Subcutaneous abdominal adipose tissue (tissue), 5 donors: ENCODE data around the gene GALNT9.
"Not testable (repeated sequence)": the region's sequence is repeated elsewhere in the genome, so short reads cannot be mapped to it uniquely, and the experiment has no call there.

Source experiments
- H3K27ac ChIP-seq: one replicate; pipeline ENCODE4 v1.7.0; 2013; ENCODE audit warnings: low read depth, mild to moderate bottlenecking, inconsistent platforms, low read length, moderate library complexity
- H3K27me3 ChIP-seq, 5 donors: one replicate each; pipeline ENCODE4 v1.7.0; 2013; ENCODE audit warnings: low read length in 5 of 5, inconsistent platforms in 1 of 5; ENCODE audit not compliant: control insufficient read depth in 5 of 5, insufficient read depth in 4 of 5
- H3K36me3 ChIP-seq, 5 donors: one replicate each; pipeline ENCODE4 v1.7.0; 2013; ENCODE audit warnings: low read length in 5 of 5; ENCODE audit not compliant: control insufficient read depth in 5 of 5, insufficient read depth in 5 of 5
- H3K4me1 ChIP-seq, 5 donors: one replicate each; pipeline ENCODE4 v1.7.0; 2013; ENCODE audit warnings: low read length in 5 of 5, mild to moderate bottlenecking in 3 of 5, moderate library complexity in 1 of 5; ENCODE audit not compliant: control insufficient read depth in 5 of 5, insufficient read depth in 5 of 5
- H3K4me3 ChIP-seq, 5 donors: one replicate each; pipeline ENCODE4 v1.7.0; 2013; ENCODE audit warnings: low read length in 5 of 5, low read depth in 1 of 5
- H3K9ac ChIP-seq, 5 donors: one replicate each; pipeline ENCODE4 v1.7.0; 2013; ENCODE audit warnings: low read length in 5 of 5, mild to moderate bottlenecking in 4 of 5, moderate library complexity in 3 of 5
- H3K9me3 ChIP-seq, 5 donors: one replicate each; pipeline ENCODE4 v1.7.0; 2013; ENCODE audit warnings: low read length in 5 of 5; ENCODE audit not compliant: control insufficient read depth in 5 of 5
- donor health status: healthy.
- donor health status: healthy.
- donor health status: healthy.
- donor health status: healthy.
- donor health status: healthy.

The GALNT9 gene

DNA sequence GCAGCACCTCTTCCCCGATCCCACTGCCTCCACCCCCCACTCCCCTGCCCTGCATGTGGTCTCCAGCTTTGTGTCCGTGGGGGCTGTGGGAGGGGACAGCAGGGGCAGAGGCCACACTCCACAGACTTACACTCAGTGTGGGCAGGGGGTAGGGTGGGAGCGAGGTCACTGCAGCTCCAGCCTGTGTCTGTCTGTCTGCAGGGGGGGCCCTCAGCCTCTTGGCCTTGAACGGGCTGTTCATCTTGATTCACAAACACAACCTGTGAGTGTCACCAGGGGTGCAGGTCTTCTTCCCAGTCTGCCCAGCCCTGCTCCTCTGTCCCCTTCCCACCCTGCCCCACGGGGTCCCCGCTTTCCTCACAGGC is 178.6 kb downstream of the GALNT9 start:
- Histone ChIP-seq H3K36me3 (peaks cover 0 to 49% (median 30%) of the 10 kb centered on the region in 5 donors), H3K27ac (no peak overlapping the region), H3K4me1 (peaks cover 0 to 10% (median 8%) of the 10 kb centered on the region in 5 donors), H3K27me3 (peaks cover 0 to 4% (median 0%) of the 10 kb centered on the region in 5 donors), H3K9ac (no peak overlapping the region), H3K9me3 (no peaks in the 10 kb centered on the region), H3K4me3 (no peak overlapping the region)

DNA sequence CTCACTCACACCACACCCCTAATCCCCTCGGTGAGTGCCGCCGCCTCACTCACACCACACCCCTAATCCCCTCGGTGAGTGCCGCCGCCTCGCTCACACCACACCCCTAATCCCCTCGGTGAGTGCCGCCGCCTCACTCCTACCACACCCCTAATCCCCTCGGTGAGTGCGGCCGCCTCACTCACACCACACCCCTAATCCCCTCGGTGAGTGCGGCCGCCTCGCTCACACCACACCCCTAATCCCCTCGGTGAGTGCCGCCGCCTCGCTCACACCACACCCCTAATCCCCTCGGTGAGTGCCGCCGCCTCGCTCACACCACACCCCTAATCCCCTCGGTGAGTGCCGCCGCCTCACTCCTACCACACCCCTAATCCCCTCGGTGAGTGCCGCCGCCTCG is 179.9 kb downstream of the GALNT9 start:
- H3K9me3 ChIP-seq, H3K27me3 ChIP-seq, H3K4me3 ChIP-seq, H3K9ac ChIP-seq, H3K27ac ChIP-seq: not testable (repeated sequence)
- Histone ChIP-seq H3K4me1 (peaks cover 3 to 21% (median 20%) of the 10 kb centered on the region in 5 donors), H3K36me3 (peaks cover 0 to 43% (median 30%) of the 10 kb centered on the region in 5 donors)

DNA sequence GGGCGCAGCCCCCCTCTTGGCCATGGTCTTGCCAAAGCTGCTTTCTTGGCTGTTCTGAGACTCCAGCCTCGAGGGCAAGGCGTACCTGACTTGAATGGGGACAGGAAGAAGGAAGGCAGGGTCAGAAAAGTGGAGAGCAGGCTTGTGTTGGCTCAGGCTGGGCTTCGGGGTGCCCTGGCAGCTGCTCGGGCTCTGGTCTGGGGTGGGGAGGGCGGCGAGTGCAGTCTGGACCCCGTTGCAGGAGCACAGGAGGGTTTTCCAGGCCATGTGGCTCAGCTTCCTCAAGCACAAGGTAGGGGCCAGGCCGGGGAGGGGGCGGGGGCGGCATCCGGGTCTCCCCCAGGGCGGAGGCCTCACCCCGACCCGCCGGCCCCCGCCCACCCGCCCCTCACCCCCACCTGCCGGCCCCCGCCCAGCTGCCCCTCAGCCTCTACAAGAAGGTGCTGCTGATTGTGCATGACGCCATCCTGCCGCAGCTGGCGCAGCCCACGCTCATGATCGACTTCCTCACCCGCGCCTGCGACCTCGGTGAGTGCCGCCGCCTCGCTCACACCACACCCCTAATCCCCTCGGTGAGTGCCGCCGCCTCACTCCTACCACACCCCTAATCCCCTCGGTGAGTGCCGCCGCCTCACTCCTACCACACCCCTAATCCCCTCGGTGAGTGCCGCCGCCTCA is 180.9 kb downstream of the GALNT9 start:
- Histone ChIP-seq H3K27ac (no peak overlapping the region), H3K4me3 (no peak overlapping the region), H3K9ac (no peak overlapping the region), H3K36me3 (peaks cover 0 to 43% (median 30%) of the 10 kb centered on the region in 5 donors), H3K4me1 (peaks cover 3 to 15% (median 14%) of the 10 kb centered on the region in 5 donors), H3K27me3 (no peaks in the 10 kb centered on the region), H3K9me3 (no peaks in the 10 kb centered on the region)

DNA sequence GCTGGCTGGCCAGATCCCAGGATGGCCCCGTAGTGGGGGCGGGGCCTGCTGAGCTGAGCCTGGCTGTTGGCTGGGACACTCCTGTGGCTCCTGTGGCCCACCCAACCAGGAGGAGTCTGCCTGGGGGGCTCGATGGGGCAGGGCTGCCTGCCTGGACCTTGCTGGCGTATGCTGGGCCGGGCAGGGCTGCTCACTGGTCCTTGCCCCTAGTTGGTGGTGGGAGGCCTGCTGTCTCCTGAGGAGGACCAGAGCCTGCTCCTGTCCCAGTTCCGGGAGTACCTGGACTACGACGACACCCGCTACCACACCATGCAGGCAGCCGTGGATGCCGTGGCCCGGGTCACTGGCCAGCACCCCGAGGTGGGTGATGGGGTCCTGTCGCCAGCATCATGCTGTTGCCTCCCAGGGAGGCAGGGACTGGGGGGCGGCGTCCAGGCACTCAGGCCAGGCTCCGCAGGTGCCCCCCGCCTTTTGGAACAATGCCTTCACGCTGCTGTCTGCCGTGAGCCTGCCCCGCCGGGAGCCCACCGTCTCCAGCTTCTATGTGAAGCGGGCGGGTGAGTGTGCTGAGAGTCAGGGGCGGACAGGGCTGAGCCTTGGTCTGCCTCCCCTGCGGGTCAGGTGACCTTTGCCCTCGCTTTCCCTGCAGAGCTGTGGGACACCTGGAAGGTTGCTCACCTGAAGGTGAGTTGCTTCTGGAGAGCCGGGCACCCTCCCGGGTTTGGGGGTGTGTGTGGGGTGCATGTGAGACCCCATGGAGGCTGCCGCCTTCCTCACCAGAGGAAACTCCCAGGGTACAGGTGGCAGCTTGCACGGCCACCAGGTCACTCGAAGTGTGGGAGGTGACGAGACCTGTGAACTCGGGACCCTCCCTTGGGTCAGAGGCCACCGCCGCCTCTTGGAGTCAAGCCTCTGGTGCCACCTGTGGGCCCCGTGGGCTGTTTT is 181.7 kb downstream of the GALNT9 start:
- no peak overlapping the region for H3K4me3 ChIP-seq
- peaks cover 8 to 23% (median 22%) of the 10 kb centered on the region in 5 donors for H3K4me1 ChIP-seq
- H3K27me3 ChIP-seq = no peaks in the 10 kb centered on the region
- H3K9ac ChIP-seq = no peak overlapping the region
- H3K27ac ChIP-seq = no peak overlapping the region
- no peaks in the 10 kb centered on the region for H3K9me3 ChIP-seq
- peaks cover 0 to 43% (median 30%) of the 10 kb centered on the region in 5 donors for H3K36me3 ChIP-seq

DNA sequence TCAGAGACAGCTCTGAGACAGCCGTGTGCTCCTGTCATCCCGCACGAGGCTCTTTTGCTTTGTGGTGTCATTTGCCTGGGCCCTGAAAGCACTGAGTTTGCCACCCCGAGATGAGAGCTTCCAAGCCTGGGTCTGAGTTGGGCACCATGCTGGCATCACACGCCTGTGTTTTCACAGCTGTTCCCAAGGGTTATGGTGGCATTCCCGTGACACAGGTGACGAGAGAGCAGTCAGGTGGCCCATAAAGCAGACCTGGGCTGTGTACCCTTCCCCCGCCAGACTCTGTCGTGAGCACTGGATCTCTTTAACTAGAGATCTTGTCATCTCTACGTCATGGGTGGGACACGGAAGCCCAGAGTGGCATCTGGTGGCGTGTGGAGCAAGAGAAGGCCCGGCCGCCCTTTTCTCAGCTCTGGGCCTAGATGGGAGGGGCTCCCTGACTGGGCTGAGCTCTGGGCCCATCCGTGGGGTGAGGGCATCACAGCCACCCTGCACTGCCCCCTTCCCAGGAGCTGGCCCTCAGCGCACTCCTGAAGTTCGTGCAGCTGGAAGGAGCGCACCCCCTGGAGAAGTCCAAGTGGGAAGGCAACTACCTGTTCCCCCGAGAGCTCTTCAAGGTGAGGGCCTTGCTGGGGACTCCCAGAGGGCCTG is 182.5 kb downstream of the GALNT9 start:
- no peaks in the 10 kb centered on the region for H3K27me3 ChIP-seq
- peaks cover 0 to 42% (median 31%) of the 10 kb centered on the region in 5 donors for H3K36me3 ChIP-seq
- H3K27ac ChIP-seq = no peak overlapping the region
- H3K9ac ChIP-seq = no peak overlapping the region
- no peak overlapping the region for H3K4me3 ChIP-seq
- H3K9me3 ChIP-seq = no peaks in the 10 kb centered on the region
- peaks cover 8 to 30% (median 25%) of the 10 kb centered on the region in 5 donors for H3K4me1 ChIP-seq
